ENCODE data around the gene POLR3F. TPM values are rescaled to one million over a fixed set of nuclear protein-coding genes. Genes with fewer than 3 reads are reported as not detected.
"Not testable (repeated sequence)": the region's sequence is repeated elsewhere in the genome, so short reads cannot be mapped to it uniquely, and the experiment has no call there.

Gene POLR3F
- total and polyA plus RNA-seq, 2 donors from 2014 or later = 8.9 to 10.6 TPM

DNA sequence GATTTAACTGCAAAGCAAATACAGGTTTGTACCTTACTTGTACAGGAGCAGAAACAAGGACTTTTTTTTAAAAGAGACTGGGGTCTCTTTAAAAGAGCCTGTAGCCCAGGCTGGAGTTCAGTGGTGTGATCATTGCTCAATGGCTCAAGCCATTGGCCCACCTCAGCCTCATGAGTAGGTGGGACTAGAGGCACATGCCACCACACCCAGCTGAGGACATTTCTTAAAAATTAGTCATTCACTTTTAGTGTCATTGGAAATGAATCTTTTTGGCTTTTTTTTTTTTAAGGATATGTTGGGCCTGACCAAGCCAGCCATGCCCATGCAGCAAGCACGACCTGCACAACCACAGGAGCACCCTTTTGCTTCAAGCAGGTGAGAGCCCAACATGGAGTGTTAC is 57.5 kb downstream of the POLR3F start:
- Histone ChIP-seq H3K36me3 (ENCODE audit: control insufficient read depth in 2 of 3, insufficient read depth in 3 of 3, low read length in 3 of 3) (peaks cover 8 to 46% (median 38%) of the 10 kb centered on the region in 3 donors), H3K4me3 (ENCODE audit: low read length in 3 of 3) (no peak overlapping the region), H3K4me1 (ENCODE audit: control insufficient read depth in 2 of 3, insufficient read depth in 2 of 3, low read depth in 1 of 3, low read length in 3 of 3) (no peaks in the 10 kb centered on the region), H3K27me3 (ENCODE audit: control insufficient read depth, insufficient read depth, low read length) (no peaks in the 10 kb centered on the region), H3K27ac (ENCODE audit: low read depth in 2 of 2, low read length in 2 of 2) (no peak overlapping the region), H3K9me3 (ENCODE audit: control insufficient read depth in 2 of 3, insufficient read depth in 1 of 3, low read length in 3 of 3) (no peaks in the 10 kb centered on the region), H3K9ac (ENCODE audit: low read length in 3 of 3) (no peak overlapping the region)
- FAIRE-seq (no peak), DNase-seq (no peak)
- intact Hi-C loops (cut with DNase I) = no loop called here
- TF ChIP-seq, protein P1, sequence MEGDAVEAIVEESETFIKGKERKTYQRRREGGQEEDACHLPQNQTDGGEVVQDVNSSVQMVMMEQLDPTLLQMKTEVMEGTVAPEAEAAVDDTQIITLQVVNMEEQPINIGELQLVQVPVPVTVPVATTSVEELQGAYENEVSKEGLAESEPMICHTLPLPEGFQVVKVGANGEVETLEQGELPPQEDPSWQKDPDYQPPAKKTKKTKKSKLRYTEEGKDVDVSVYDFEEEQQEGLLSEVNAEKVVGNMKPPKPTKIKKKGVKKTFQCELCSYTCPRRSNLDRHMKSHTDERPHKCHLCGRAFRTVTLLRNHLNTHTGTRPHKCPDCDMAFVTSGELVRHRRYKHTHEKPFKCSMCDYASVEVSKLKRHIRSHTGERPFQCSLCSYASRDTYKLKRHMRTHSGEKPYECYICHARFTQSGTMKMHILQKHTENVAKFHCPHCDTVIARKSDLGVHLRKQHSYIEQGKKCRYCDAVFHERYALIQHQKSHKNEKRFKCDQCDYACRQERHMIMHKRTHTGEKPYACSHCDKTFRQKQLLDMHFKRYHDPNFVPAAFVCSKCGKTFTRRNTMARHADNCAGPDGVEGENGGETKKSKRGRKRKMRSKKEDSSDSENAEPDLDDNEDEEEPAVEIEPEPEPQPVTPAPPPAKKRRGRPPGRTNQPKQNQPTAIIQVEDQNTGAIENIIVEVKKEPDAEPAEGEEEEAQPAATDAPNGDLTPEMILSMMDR (IDR thresholded peaks at IDR 0.05; ENCODE audit: borderline replicate concordance, extremely low read depth, insufficient read depth) = no peak

DNA sequence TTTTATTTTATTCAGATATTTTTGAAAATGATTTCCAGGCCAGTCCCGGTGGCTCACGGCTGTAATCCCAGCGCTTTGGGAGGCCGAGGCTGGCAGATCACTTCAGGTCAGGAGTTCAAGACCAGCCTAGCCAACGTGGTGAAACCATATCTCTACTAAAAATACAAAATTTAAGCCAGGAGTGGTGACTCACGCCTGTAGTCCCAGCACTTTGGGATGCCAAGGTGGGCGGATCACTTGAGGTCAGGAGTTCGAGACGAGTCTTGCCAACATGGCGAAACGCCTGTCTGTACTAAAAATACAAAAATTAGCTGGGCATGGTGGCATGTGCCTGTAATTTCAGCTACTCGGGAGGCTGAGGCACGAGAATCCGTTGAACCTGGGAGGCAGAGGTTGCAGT is 59.6 kb downstream of the POLR3F start:
- peaks cover 9 to 53% (median 44%) of the 10 kb centered on the region in 3 donors for H3K36me3 ChIP-seq (ENCODE audit: control insufficient read depth in 2 of 3, insufficient read depth in 3 of 3, low read length in 3 of 3)
- H3K27me3 ChIP-seq (ENCODE audit: control insufficient read depth, insufficient read depth, low read length); DNase-seq; H3K9me3 ChIP-seq (ENCODE audit: control insufficient read depth in 2 of 3, insufficient read depth in 1 of 3, low read length in 3 of 3); intact Hi-C loops (cut with DNase I); H3K4me3 ChIP-seq (ENCODE audit: low read length in 3 of 3); H3K27ac ChIP-seq (ENCODE audit: low read depth in 2 of 2, low read length in 2 of 2); H3K9ac ChIP-seq (ENCODE audit: low read length in 3 of 3); FAIRE-seq; H3K4me1 ChIP-seq (ENCODE audit: control insufficient read depth in 2 of 3, insufficient read depth in 2 of 3, low read depth in 1 of 3, low read length in 3 of 3): not testable (repeated sequence)

DNA sequence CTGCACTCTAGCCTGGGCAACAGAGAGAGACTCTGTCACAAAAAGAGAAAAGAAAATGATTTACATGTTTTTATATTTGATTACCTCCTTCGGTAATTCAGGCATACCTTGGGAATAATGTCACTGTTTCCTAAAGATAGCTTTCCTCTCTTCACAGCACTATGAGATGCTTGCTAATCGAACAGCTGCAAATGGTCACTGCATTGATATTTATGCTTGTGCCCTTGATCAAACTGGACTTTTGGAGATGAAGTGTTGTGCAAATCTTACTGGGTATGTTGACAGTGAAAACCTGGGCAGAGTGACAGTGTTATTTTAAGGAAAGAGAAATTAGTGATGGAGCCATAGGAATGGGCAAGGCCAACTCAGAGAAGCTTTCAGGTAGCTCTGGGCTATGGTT is 60.1 kb downstream of the POLR3F start:
- TF ChIP-seq, protein P1 (IDR thresholded peaks at IDR 0.05; ENCODE audit: borderline replicate concordance, extremely low read depth, insufficient read depth) = no peak
- DNase-seq (no peak), FAIRE-seq (no peak)
- Histone ChIP-seq H3K4me3 (ENCODE audit: low read length in 3 of 3) (no peak overlapping the region), H3K36me3 (ENCODE audit: control insufficient read depth in 2 of 3, insufficient read depth in 3 of 3, low read length in 3 of 3) (peaks cover 9 to 57% (median 45%) of the 10 kb centered on the region in 3 donors), H3K9me3 (ENCODE audit: control insufficient read depth in 2 of 3, insufficient read depth in 1 of 3, low read length in 3 of 3) (no peaks in the 10 kb centered on the region), H3K9ac (ENCODE audit: low read length in 3 of 3) (no peak overlapping the region), H3K27ac (ENCODE audit: low read depth in 2 of 2, low read length in 2 of 2) (no peak overlapping the region), H3K4me1 (ENCODE audit: control insufficient read depth in 2 of 3, insufficient read depth in 2 of 3, low read depth in 1 of 3, low read length in 3 of 3) (no peaks in the 10 kb centered on the region), H3K27me3 (ENCODE audit: control insufficient read depth, insufficient read depth, low read length) (no peaks in the 10 kb centered on the region)
- intact Hi-C loops (cut with DNase I) = no loop called here

DNA sequence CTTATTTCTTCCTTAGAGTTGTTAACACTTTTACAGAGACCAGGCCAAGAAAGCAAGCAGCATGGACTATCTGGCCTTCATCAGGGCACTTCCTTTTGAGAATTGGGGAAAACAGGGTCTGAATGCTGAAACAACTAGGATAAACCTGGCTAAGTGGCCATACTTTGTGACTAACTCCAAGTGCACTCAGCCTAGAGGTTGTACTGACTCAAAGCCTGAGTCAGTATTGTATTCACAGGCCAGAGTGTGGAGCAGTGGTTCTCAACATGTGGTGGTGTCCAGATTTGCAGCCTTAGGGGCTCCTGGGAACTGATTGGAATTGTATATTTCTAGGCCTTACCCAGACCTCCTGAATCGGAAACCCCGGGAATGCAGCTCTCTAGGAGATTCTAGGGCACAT is 60.6 kb downstream of the POLR3F start:
- no peaks in the 10 kb centered on the region for H3K9me3 ChIP-seq (ENCODE audit: control insufficient read depth in 2 of 3, insufficient read depth in 1 of 3, low read length in 3 of 3)
- FAIRE-seq = no peak
- intact Hi-C loops (cut with DNase I) = no loop called here

More for the DNA sequence above, 60.6 kb downstream of the POLR3F start:
- no peak overlapping the region for H3K27ac ChIP-seq (ENCODE audit: low read depth in 2 of 2, low read length in 2 of 2)
- H3K4me1 ChIP-seq (ENCODE audit: control insufficient read depth in 2 of 3, insufficient read depth in 2 of 3, low read depth in 1 of 3, low read length in 3 of 3) = no peaks in the 10 kb centered on the region
- H3K9ac ChIP-seq (ENCODE audit: low read length in 3 of 3) = no peak overlapping the region
- peaks cover 13 to 62% (median 48%) of the 10 kb centered on the region in 3 donors for H3K36me3 ChIP-seq (ENCODE audit: control insufficient read depth in 2 of 3, insufficient read depth in 3 of 3, low read length in 3 of 3)
- no peak for DNase-seq
- H3K27me3 ChIP-seq (ENCODE audit: control insufficient read depth, insufficient read depth, low read length) = no peaks in the 10 kb centered on the region
- TF ChIP-seq, protein P1 (IDR thresholded peaks at IDR 0.05; ENCODE audit: borderline replicate concordance, extremely low read depth, insufficient read depth) = no peak
- H3K4me3 ChIP-seq (ENCODE audit: low read length in 3 of 3) = no peak overlapping the region
